ENCODE measurements around the gene CHD5.

DNA sequence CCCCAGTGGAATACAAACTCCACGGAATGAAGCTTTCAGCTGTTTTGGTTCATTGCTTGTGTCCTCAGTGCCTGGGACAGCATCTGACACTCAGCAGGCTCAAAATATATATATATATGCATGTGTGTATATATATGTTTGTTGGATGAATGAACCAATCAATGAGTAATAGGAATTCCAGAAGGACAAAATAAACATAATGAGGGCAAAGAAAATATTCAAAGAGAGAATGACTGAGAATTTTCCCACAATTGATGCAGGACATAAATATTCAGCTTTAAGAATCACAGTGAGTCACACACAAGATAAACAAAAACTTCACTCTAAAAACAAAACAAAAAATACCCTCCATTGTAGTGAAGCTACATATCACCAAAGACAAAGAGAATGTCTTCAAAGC, 64.0 kb downstream of the CHD5 start:
- TF ChIP-seq RAD21 (conservative IDR thresholded peaks at IDR 0.05) (no peak), EP300 (conservative IDR thresholded peaks at IDR 0.05; ENCODE audit: poor library complexity, severe bottlenecking) (no peak), TAF1 (IDR thresholded peaks at IDR 0.05; ENCODE audit: low read depth) (no peak), EZH2 (IDR thresholded peaks at IDR 0.05; ENCODE audit: borderline replicate concordance, insufficient read depth, low read length, poor library complexity, severe bottlenecking) (no peak), POLR2AphosphoS5 (IDR thresholded peaks at IDR 0.05) (no peak)
- TF ChIP-seq, protein P1, sequence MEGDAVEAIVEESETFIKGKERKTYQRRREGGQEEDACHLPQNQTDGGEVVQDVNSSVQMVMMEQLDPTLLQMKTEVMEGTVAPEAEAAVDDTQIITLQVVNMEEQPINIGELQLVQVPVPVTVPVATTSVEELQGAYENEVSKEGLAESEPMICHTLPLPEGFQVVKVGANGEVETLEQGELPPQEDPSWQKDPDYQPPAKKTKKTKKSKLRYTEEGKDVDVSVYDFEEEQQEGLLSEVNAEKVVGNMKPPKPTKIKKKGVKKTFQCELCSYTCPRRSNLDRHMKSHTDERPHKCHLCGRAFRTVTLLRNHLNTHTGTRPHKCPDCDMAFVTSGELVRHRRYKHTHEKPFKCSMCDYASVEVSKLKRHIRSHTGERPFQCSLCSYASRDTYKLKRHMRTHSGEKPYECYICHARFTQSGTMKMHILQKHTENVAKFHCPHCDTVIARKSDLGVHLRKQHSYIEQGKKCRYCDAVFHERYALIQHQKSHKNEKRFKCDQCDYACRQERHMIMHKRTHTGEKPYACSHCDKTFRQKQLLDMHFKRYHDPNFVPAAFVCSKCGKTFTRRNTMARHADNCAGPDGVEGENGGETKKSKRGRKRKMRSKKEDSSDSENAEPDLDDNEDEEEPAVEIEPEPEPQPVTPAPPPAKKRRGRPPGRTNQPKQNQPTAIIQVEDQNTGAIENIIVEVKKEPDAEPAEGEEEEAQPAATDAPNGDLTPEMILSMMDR (IDR thresholded peaks at IDR 0.05; ENCODE audit: poor library complexity, severe bottlenecking) = no peak

Measured in neural cell (in vitro differentiated cells).